Medulla oblongata (tissue), 1 donor: ENCODE data around the gene NNMT.

Experiments
- DNase-seq: peaks from one replicate; pipeline ENCODE4 v3.0.0-alpha.2; 2015; ENCODE audit errors: extremely low spot score

NNMT gene

DNA sequence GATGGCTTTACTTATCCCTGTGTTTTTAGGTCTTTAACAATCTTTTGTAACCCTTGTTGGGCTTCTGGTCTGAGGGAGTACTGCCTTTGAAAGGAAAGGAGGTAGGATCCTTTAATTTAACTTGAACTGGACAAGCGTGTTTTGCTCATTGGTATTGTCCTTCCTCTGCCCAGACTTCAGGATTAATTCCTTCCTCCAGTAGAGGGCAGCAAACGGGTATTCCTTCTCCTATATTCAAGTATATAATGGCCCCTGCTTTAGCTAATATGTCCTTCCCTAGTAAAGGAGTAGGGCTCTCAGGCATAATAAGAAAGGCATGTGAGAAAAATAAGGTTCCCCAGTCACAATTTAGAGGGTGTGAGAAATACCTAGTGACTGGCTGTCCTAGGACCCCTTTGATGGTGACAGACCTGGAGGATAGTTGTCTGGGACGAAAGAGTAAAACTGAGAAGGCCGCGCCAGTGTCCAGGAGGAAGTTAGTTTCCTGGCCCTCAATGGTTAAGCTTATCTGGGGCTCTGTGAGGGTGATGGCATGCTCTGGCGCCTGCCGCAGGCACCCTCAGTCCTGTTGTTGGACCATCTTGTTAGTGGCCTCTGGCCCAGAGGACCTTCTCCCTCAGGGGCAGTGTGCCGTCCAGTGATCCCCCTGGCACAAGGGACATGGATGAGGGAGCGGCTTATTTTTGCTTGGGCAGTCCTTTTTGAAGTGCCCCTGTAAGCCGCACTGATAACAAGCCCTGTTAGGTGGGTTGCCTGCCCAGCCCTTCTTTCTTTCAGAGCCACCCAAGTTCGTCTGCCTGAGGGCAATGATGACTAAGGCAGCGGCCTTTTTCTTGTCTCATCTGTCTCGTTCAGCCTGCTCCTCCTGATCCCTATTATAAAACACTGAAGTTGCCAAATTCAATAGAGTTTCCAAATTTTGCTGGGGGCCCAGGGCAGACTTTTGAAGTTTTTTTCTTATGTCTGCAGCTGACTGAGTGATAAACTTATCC, 52.3 kb downstream of the NNMT start:
- DNase-seq, result peak; percentile 83

DNA sequence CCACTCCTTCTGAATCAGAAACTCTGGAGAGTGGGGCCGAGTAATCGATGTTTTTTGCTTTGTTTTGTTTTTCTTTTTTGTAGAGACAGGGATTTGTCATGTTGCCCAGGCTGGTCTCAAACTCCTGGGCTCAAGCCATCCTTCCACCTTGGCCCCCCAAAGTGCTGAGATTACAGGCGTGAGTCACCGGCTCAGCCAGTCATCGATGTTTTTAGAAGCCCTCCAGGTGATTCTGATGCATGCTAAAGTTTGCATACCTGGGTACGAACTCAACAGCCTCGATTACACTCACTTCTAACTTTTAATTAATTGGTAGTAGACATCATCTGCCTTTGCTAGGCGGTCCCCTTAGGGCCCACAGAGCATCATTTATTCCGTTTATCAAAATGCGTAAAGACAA, 53.8 kb downstream of the NNMT start:
- no peak for DNase-seq

DNA sequence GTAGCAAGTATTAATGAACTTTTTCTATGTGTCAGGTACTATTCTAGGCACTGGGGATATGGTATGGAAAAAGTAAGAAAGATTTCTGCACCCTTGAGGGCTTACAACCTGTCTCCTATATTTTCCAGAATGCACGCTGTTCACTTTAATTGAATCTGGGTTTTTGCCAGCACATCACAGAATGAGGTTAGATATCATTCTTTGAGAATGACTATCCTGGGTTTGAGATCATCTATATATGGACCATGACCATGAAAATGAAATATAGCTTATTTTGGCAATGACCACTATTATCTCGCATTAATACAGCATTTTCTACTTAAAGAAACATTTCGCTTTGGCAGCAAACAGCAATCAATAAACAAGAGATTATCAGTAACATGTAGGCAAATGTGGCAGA, 57.2 kb downstream of the NNMT start:
- no peak for DNase-seq

DNA sequence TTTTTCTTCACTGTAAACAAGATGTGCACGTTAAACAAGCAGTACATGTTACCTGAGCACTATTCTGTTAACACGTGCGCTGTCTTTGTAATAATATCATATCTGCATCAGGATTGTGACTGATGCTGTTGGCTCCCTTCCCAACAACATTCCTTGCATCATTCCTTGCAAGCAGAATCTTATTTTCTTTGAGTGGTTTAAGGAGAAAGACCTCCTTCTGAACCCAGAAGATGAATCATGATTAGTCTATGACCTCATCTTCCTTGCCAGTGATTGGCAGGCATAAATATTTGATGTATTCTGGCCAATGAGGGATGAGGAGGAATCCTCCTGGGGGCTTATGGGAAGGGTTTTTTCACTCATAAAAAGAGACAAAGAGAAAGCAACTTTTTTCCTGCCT, 57.9 kb downstream of the NNMT start:
- DNase-seq, result no peak

DNA sequence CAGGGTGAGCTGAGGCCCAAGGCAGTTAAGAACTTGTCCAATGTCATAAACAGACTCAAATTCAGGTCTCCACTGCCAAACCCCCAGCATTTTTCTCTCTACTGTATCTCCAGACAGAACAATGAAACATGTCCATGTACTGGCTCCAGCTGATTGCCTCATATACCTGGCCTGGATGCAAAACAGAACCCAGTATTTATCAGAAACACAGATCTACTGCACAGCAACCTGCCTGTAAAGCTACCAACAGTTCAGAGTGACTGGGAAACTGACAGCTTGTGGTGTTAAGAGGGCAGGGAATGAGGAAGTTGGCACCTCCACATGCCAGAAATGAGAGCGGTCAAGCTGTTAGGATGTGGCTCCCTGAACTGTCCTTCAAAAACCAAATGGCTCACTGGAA, 62.5 kb downstream of the NNMT start:
- no peak for DNase-seq

DNA sequence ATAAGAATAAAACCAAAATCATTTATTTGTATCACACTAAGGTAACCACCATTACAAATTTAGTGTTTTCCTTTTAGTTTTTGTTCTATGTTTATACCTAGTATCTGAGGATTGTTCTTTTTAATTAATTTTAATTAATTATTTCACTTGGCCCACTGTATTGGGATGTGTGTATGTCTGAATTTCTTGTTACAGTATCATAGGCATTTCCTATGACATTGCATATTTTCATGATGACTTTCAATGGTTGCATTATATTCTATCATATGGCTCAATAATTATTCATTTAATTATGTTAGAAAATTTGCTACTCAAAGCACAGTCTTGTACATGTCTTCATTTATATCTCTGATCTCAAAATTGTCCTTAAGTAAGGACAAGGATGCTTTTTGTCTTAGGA, 63.1 kb downstream of the NNMT start:
- DNase-seq, result no peak

DNA sequence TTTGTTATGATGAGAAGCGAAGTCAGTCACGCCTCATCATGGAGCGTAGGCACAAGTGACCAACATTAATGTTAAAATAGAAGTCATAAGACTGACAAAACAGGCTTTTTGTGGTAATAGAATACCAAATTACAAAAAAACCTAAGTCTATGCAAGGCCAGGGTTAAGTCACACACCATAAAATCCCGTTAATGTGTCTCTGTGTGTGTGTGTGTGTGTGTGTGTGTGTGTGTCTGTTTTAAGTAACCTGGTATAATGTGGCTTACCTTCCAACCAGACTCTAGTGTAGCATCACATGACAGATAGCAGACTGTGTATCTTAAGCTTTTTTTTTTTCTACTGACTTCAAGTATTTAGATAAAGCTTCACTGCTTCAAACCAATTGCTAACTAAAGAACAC, 66.1 kb downstream of the NNMT start:
- DNase-seq, result no peak

DNA sequence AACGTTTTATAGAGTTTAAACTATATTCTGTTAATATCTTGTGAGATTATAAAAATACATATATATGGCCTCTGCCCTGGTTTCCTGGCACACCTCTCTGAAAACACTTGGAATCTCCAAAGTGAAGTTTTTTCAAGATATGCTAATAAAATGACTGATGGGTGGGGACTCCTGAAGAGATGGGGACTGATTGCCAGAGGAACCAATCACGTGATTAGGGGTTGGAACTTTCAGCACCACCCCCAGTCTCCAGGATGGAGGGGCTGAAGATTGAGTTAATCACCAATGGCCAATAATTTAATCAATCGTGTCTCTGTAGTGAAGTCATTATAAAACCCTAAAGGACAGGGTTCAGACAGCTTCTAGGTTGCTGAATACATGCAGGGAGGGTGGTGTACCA, 66.8 kb downstream of the NNMT start:
- DNase-seq, result no peak
